SH-SY5Y (cell line): Measurements from ENCODE around the gene CXCL5.

Source experiments
- GATA2 ChIP-seq: IDR thresholded peaks from 2 replicates; pipeline ENCODE4 v1.6.1; 2011; ENCODE audit warnings: mild to moderate bottlenecking, low read depth, low read length
- GATA3 ChIP-seq: IDR thresholded peaks from 2 replicates; pipeline ENCODE4 v1.6.1; 2011; ENCODE audit warnings: low read depth, mild to moderate bottlenecking, low read length, moderate library complexity

DNA sequence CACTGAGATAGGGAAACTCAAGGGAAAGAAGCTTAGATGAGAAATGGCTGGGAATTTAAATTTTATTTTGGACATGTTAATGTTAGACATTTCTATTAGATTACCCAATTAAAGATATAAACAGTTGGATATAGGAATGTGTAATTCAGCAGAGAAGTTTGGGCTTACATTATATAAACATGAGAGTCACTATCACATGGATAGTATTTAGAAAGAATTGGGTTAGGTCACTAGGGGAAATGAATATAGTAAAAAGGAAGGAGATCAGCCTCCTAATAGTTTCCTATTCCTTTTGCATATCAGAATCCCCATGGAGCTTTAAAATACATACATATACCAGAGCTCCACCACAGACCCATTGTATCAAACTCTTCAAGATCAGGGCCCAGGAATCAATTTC is 19.6 kb upstream of the CXCL5 start:
- TF ChIP-seq GATA2: no peak
- TF ChIP-seq GATA3: no peak
